Anterior cingulate cortex (tissue), 58 donors: ENCODE data around the gene SLF2.

Source experiments
- DNase-seq, 58 donors: peaks; one replicate each; lab custom pipeline; 2025; lab: John Stamatoyannopoulos, UW

SLF2 gene

GRCh38 chr10:100995181-100995580, 82.4 kb downstream of the SLF2 start:
- DNase-seq: no peak

GRCh38 chr10:100996678-100997359, 84.1 kb downstream of the SLF2 start:
- peak in 6 of 58 donors; percentile 16 to 57 (median 43) for DNase-seq

GRCh38 chr10:100997360-100998182, 84.8 kb downstream of the SLF2 start:
- peak in 49 of 58 donors; percentile 23 to 85 (median 72) for DNase-seq

- peak; percentile 5 to 96 (median 84) for DNase-seq
Observed at GRCh38 chr10:100998183-100998990, 85.6 kb downstream of the SLF2 start.

GRCh38 chr10:100998991-100999741, 86.4 kb downstream of the SLF2 start:
- DNase-seq: peak; percentile 43 to 88 (median 78)

GRCh38 chr10:100999742-101000126, 87.0 kb downstream of the SLF2 start, which contains the start of gene LZTS2:
Gene LZTS2 (plus strand): TSS chr10:100999808. CDS start chr10:101002539, 2,731 bp downstream.
- DNase-seq: peak in 4 of 58 donors; percentile 24 to 68 (median 66)

- peak in 27 of 58 donors; percentile 21 to 69 (median 51) for DNase-seq
Observed at GRCh38 chr10:101000127-101000914, 87.6 kb downstream of the SLF2 start.

- DNase-seq: peak in 47 of 58 donors; percentile 12 to 85 (median 45)
Observed at GRCh38 chr10:101000915-101001658, 88.3 kb downstream of the SLF2 start.

GRCh38 chr10:101001659-101002035, 88.9 kb downstream of the SLF2 start:
- no peak for DNase-seq

GRCh38 chr10:101002456-101002855, 89.7 kb downstream of the SLF2 start:
- no peak for DNase-seq

GRCh38 chr10:101003639-101004206, 91.0 kb downstream of the SLF2 start:
- DNase-seq: no peak

- no peak for DNase-seq
Observed at GRCh38 chr10:101005361-101005760, 92.6 kb downstream of the SLF2 start.

GRCh38 chr10:101005869-101006567, 93.3 kb downstream of the SLF2 start:
- DNase-seq: no peak

- DNase-seq: peak in 17 of 58 donors; percentile 18 to 70 (median 52)
Observed at GRCh38 chr10:101006593-101007098, 93.9 kb downstream of the SLF2 start.

- peak in 16 of 58 donors; percentile 14 to 69 (median 46) for DNase-seq
Observed at GRCh38 chr10:101007099-101007711, 94.4 kb downstream of the SLF2 start.
